Adrenal gland (tissue), 5 donors: ENCODE measurements around the gene RPP14.

Source experiments
- POLR2A ChIP-seq, 2 donors: fragments of 450-650 bp; IDR thresholded peaks; one replicate each; pipeline ENCODE4 v1.6.1; 2017; ENCODE audit warnings: antibody characterized with exemption in 2 of 2, mild to moderate bottlenecking in 2 of 2, moderate library complexity in 1 of 2
- TF ChIP-seq, protein P1 (sequence below), 6 experiments: fragments of 450-650 bp in 4 of 6; fragments of 200-600 bp in 2 of 6; sonication (generic) in 1 of 6; IDR thresholded peaks; 1 replicate in 5 of 6; 2 replicates in 1 of 6; pipeline versions ENCODE4 v1.5.1 to v1.8.0; 2016 to 2021; ENCODE audit warnings: antibody characterized with exemption in 6 of 6, mild to moderate bottlenecking in 2 of 6, moderate library complexity in 1 of 6
- donor health status: DM: no; HTN: no; CAD: no.

GRCh38 chr3:58341376-58341775 lies 35.3 kb downstream of the RPP14 start:
- no peak for TF ChIP-seq POLR2A (IDR thresholded peaks at IDR 0.05)
- TF ChIP-seq, protein P1, sequence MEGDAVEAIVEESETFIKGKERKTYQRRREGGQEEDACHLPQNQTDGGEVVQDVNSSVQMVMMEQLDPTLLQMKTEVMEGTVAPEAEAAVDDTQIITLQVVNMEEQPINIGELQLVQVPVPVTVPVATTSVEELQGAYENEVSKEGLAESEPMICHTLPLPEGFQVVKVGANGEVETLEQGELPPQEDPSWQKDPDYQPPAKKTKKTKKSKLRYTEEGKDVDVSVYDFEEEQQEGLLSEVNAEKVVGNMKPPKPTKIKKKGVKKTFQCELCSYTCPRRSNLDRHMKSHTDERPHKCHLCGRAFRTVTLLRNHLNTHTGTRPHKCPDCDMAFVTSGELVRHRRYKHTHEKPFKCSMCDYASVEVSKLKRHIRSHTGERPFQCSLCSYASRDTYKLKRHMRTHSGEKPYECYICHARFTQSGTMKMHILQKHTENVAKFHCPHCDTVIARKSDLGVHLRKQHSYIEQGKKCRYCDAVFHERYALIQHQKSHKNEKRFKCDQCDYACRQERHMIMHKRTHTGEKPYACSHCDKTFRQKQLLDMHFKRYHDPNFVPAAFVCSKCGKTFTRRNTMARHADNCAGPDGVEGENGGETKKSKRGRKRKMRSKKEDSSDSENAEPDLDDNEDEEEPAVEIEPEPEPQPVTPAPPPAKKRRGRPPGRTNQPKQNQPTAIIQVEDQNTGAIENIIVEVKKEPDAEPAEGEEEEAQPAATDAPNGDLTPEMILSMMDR (IDR thresholded peaks at IDR 0.05) = no peak
